Measurements from ENCODE around the gene C1orf185.

DNA sequence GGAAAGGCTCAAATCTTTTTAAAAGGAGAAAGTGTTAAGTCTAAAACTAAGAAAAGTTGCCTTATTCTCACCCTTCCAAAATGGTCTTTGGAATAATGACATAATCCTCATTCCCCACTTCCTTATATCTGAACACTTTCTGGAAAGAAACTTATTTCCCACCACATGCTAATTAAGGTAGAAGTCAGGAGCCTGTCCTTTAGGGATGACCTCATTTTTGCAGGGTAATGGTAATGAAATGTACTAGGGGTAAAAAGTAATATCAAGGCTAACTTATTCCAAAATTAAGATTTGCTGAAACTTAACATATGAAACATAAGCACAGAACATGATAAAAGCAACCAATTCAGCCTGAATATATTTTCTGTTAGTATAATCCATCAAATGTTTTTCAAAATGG, 29.4 kb upstream of the C1orf185 start:
- no peak for TF ChIP-seq POLR2AphosphoS5 (IDR thresholded peaks at IDR 0.05)
- no peak for TF ChIP-seq POLR2A (IDR thresholded peaks at IDR 0.05)
- TF ChIP-seq, protein P1, sequence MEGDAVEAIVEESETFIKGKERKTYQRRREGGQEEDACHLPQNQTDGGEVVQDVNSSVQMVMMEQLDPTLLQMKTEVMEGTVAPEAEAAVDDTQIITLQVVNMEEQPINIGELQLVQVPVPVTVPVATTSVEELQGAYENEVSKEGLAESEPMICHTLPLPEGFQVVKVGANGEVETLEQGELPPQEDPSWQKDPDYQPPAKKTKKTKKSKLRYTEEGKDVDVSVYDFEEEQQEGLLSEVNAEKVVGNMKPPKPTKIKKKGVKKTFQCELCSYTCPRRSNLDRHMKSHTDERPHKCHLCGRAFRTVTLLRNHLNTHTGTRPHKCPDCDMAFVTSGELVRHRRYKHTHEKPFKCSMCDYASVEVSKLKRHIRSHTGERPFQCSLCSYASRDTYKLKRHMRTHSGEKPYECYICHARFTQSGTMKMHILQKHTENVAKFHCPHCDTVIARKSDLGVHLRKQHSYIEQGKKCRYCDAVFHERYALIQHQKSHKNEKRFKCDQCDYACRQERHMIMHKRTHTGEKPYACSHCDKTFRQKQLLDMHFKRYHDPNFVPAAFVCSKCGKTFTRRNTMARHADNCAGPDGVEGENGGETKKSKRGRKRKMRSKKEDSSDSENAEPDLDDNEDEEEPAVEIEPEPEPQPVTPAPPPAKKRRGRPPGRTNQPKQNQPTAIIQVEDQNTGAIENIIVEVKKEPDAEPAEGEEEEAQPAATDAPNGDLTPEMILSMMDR (IDR thresholded peaks at IDR 0.05), result no peak
- TF ChIP-seq EP300 (IDR thresholded peaks at IDR 0.05), result no peak

Measured in sigmoid colon (tissue), 4 donors.